Activated CD4-positive, alpha-beta T cell treated with anti-CD3 and anti-CD28 coated beads for 36 hours (primary cell): ENCODE measurements around the gene BTD. TPM values are rescaled to one million over a fixed set of nuclear protein-coding genes. Genes with fewer than 3 reads are reported as not detected.

ENCODE experiments used
- ATAC-seq: fragments of 200-7000 bp; cut with Tn5 transposase; one replicate; pipeline ENCODE4 v1.10.0; 2021; ENCODE audit warnings: mild to moderate bottlenecking, moderate library complexity
- CTCF ChIA-PET: fragments of 350-600 bp; sonication (Branson Sonifier 250); formaldehyde crosslinking; loops from one replicate; lab custom pipeline; 2021; ENCODE audit warnings: antibody characterized with exemption; lab: Charles Lee
- POLR2A ChIA-PET: fragments of 350-600 bp; sonication (Branson Sonifier 250); formaldehyde crosslinking; loops from one replicate; lab custom pipeline; 2021; ENCODE audit warnings: antibody characterized with exemption, inconsistent platforms; lab: Charles Lee
- DNase-seq: peaks from one replicate; pipeline ENCODE4 v3.0.0-alpha.2; 2020
- H3K27ac Mint-ChIP-seq: one replicate; pipeline ENCODE4 v1.8.0; 2021; ENCODE audit warnings: mixed read lengths
- H3K27me3 Mint-ChIP-seq: one replicate; pipeline ENCODE4 v1.8.0; 2021; ENCODE audit warnings: mixed read lengths
- H3K36me3 Mint-ChIP-seq: one replicate; pipeline ENCODE4 v1.8.0; 2021; ENCODE audit warnings: low read depth, mixed read lengths
- H3K4me1 Mint-ChIP-seq: one replicate; pipeline ENCODE4 v1.8.0; 2021; ENCODE audit warnings: mixed read lengths
- H3K4me3 Mint-ChIP-seq: one replicate; pipeline ENCODE4 v1.8.0; 2021; ENCODE audit warnings: mild to moderate bottlenecking, moderate library complexity, mixed read lengths
- H3K9me3 Mint-ChIP-seq: one replicate; pipeline ENCODE4 v1.8.0; 2021; ENCODE audit warnings: low read depth, mixed read lengths
- intact Hi-C, 2 experiments: fragments of 100-400 bp; cut with DNase I in 1 of 2; cut with micrococcal nuclease in 1 of 2; formaldehyde crosslinking; loops; one replicate each; pipeline versions ENCODE4 v1.14.2 to v1.15.1; 2022 to 2024; cut with DNase I, micrococcal nuclease
- total RNA-seq, 2 experiments: library from RNA; stranded (reverse); gene quantifications; one replicate each; pipeline ENCODE4 v1.2.3, GENCODE V29; 2021

Gene BTD
- total RNA-seq, 2 experiments from 2014 or later = 3.8 to 4.4 TPM

DNA sequence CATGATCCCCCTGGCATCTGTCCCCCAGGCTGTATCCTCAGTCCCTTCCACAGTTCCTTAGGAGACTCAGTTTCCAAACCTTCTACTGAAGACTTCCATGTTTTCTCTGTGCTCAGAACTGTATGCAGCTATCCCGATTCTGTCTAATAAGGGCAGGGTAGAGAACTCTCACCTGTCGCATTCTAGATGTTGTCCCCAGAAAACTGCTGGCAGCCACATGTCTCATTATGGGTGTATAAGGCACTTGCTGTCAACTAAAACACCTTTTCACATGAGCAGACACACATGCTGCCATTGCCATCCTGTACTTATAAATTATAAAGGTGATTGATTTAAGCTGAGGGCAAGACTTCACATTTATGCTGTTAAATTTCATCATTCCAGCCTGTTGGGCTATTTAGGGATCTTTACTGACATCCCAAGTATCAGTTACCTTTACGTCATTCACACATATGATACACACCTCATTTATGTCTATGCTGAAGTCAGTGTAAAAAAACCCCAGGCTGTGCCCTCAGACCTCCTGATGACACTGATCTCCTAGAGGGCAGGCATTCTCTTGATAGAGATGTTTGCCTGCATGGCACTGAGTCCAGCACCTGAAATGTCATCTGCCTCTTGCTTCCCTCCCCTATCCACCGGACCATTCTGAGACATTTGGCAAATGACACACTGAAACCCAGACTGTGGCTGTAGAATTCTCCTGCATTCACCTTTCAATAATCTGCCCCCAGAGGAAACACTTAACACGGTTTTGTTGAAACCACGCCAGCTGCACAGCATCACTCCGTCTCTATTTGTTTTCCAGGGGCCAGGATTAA lies 35.8 kb downstream of the BTD start:
- H3K27me3 Mint-ChIP-seq = no peaks in the 10 kb centered on the region
- peak overlapping the region; percentile 78 for H3K27ac Mint-ChIP-seq
- H3K4me3 Mint-ChIP-seq = no peak overlapping the region
- no peaks in the 10 kb centered on the region for H3K36me3 Mint-ChIP-seq
- CTCF ChIA-PET = interaction anchor here (0.7 to 1.1 kb wide), 2 partner anchors 8 to 14 kb away, joined by 3 read pairs; no protein-coding TSS in a partner anchor
- peak; percentile 39 for ATAC-seq
- H3K4me1 Mint-ChIP-seq = peaks cover 47% of the 10 kb centered on the region
- intact Hi-C loops = loop anchor here in 1 of 2 experiments (10.0 kb wide), 2 partner anchors 317 to 537 kb away; partner anchors contain the start of gene GALNT15
- POLR2A ChIA-PET = interaction anchor here (0.5 to 0.6 kb wide), 2 partner anchors 27 to 43 kb away, joined by 3 read pairs; no protein-coding TSS in a partner anchor
- H3K9me3 Mint-ChIP-seq = no peaks in the 10 kb centered on the region
- DNase-seq = peak; percentile 28

DNA sequence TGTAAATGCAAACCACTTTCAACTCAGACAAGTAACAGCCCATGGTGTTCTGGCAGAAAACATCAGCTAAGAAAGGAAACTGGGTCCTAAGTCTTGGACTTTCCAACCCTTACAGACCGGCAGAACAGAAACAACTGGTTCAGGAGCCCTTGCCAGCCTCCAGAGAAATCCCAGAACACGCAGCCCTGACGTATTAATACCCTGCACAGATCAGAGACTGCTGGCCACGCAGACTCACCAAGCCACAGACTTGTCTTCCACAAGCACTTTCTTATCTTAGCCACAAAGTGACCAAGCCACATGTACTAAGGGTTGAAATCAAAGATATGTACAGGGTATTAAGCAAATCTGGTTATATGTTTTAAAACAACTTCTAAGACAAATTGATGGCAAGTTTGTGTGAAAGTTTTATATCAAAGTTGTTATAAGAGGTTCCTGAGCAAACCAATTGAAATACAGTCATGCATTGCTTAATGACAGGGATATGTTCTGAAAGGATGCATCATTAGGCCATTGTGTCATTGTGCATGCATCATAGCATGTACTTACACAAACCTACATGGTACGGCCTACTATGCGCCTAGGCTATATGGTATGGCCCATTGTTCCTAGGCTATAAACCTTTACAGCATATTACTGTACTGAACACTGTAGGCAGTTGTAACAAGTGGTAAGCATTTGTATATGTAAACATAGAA lies 36.8 kb downstream of the BTD start:
- H3K27ac Mint-ChIP-seq = peak overlapping the region; percentile 78
- H3K4me1 Mint-ChIP-seq = peaks cover 45% of the 10 kb centered on the region
- H3K4me3 Mint-ChIP-seq = no peak overlapping the region
- H3K36me3 Mint-ChIP-seq = peaks cover 2% of the 10 kb centered on the region
- no peak for DNase-seq
- intact Hi-C loops = loop anchor here in 1 of 2 experiments (10.0 kb wide), 2 partner anchors 316 to 536 kb away; partner anchors contain the start of gene GALNT15
- no peak for ATAC-seq
- ChIA-PET POLR2A (no interaction called here), CTCF (interaction anchor here (0.7 kb wide), 1 partner anchor 13 kb away, joined by 3 read pairs; no protein-coding TSS in a partner anchor)
- H3K9me3 Mint-ChIP-seq = no peaks in the 10 kb centered on the region
- H3K27me3 Mint-ChIP-seq = no peaks in the 10 kb centered on the region

DNA sequence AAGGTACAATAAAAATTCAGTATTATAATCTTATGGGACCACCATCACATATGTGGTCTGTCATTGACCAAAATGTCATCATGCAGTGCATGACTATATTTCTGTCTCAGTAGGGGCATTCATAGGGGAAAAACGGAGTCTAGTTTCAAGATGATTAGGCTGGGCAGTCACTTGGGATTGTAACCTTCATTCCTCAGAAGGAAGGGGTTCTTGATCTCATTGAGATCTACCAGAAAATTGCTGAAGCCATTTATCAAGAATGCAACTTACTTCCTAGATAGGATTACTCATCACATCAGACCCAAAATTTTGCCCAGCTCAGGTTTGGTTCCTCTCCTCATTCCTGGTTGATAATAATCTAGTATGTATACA lies 37.3 kb downstream of the BTD start:
- CTCF ChIA-PET = interaction anchor here (1.0 kb wide), 1 partner anchor 8 kb away, joined by 5 read pairs; no protein-coding TSS in a partner anchor
- Mint-ChIP-seq H3K36me3 (peaks cover 2% of the 10 kb centered on the region), H3K27ac (no peak overlapping the region), H3K4me3 (no peak overlapping the region), H3K4me1 (peaks cover 39% of the 10 kb centered on the region), H3K9me3 (no peaks in the 10 kb centered on the region), H3K27me3 (no peaks in the 10 kb centered on the region)
- DNase-seq (no peak), ATAC-seq (no peak)
- POLR2A ChIA-PET = no interaction called here
- intact Hi-C loops = loop anchor here in 1 of 2 experiments (10.0 kb wide), 2 partner anchors 316 to 536 kb away; partner anchors contain the start of gene GALNT15

DNA sequence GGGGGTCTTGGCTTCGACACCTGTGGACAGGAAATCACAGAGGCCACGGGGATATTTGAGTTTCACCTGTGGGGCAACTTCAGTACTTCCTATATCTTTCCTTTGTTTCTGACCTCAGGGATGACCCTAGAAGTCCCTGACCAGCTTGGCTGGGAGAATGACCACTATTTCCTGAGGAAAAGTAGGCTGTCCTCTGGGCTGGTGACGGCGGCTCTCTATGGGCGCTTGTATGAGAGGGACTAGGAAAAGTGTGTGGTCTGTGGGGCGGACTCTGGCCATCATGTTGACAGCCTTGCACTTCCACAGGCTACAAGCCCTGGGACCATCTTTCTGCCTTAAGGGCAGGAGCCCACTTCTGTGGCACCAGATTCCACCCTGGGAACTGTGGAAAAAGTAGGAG lies 43.7 kb downstream of the BTD start:
- H3K9me3 Mint-ChIP-seq = peaks cover 4% of the 10 kb centered on the region
- peaks cover 6% of the 10 kb centered on the region for H3K27me3 Mint-ChIP-seq
- ChIA-PET CTCF (interaction anchor here (0.9 to 1.4 kb wide), 4 partner anchors 9 to 38 kb away, joined by 3 to 4 read pairs (median 4); no protein-coding TSS in a partner anchor), POLR2A (no interaction called here)
- intact Hi-C loops = no loop called here
- H3K27ac Mint-ChIP-seq = no peak overlapping the region
- ATAC-seq = no peak
- no peak for DNase-seq
- H3K4me3 Mint-ChIP-seq = no peak overlapping the region
- H3K4me1 Mint-ChIP-seq = peaks cover 41% of the 10 kb centered on the region
- H3K36me3 Mint-ChIP-seq = peaks cover 10% of the 10 kb centered on the region

DNA sequence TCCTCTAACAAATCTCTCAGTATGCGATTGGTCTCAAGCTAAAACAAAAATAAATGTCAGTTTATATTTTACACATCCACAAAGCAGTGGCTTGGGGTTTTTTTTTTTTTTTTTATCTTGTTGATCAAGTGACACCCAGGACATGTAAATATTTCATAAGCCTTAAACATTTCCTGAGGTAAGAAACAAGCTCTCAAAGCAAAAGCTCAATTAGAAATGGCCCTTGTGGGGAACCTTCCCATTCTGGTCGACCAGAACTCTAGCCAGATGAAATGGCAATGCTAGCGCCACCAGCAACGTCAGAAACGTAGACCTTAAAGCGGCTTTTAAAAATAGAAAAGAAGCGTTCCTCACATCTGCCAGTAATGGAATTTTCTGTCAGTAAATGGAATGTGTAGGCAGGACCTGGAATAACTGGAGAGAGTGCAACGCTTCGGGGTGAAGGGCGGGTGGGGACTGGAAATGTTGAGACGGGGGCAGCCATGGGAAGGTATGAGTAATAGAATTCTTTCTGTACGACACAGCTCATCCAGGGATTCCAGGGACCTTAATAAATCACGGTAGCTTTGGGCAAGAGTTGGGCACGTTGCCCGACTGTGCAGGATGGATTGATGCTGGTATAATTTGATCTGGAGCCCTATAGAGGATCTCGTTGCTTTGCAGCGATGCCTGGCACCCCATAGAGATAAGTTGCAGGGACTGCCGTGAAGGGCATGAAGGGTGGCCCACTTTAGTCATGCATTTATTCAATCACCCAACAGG lies 44.4 kb downstream of the BTD start:
- ATAC-seq (no peak), DNase-seq (no peak)
- Mint-ChIP-seq H3K27ac (no peak overlapping the region), H3K36me3 (peaks cover 10% of the 10 kb centered on the region), H3K4me3 (no peak overlapping the region), H3K27me3 (peaks cover 8% of the 10 kb centered on the region), H3K4me1 (peaks cover 41% of the 10 kb centered on the region), H3K9me3 (peaks cover 4% of the 10 kb centered on the region)
- POLR2A ChIA-PET = no interaction called here
- CTCF ChIA-PET = interaction anchor here (0.6 to 1.6 kb wide), 7 partner anchors 9 to 532 kb away, joined by 3 to 5 read pairs (median 3); no protein-coding TSS in a partner anchor
- intact Hi-C loops = no loop called here

DNA sequence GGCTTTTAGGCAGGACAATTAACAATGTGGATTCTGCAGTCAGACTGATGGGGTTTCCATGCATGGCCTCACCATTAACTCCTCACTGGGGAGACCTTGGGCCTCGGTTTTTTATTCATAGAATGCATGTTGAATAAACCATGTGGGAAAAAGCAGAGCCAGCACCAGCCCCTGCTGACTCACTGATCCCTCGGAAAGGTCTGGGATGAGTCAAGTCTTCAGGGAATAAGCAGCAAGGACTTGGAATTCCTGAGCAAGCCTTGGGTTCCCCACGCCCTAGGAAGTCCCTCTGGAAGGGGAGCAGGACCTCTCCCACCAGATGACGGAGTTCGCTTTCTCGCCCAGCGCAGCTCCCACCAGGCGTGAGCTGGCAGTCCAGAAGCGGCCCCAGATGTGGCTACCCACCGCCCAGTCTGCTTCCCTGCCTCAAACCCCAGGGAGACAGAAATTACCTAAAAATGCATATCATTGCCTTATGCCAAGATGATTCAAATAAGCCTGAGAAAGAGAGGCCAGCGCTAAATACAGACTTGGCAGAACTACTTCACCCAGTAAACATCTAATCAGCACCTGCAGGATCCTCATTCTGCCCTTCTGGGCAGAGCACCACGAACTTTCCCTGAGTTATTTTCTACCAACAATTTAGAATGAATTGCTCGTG lies 45.4 kb downstream of the BTD start:
- DNase-seq (no peak), ATAC-seq (peak; percentile 66)
- peaks cover 10% of the 10 kb centered on the region for H3K27me3 Mint-ChIP-seq
- ChIA-PET CTCF (interaction anchor here (1.6 kb wide), 1 partner anchor 14 kb away, joined by 3 read pairs; no protein-coding TSS in a partner anchor), POLR2A (no interaction called here)
- H3K36me3 Mint-ChIP-seq = peaks cover 10% of the 10 kb centered on the region
- intact Hi-C loops = no loop called here
- peaks cover 41% of the 10 kb centered on the region for H3K4me1 Mint-ChIP-seq
- H3K9me3 Mint-ChIP-seq = peaks cover 4% of the 10 kb centered on the region
- H3K27ac Mint-ChIP-seq = peak overlapping the region; percentile 61
- H3K4me3 Mint-ChIP-seq = peak overlapping the region; percentile 20

DNA sequence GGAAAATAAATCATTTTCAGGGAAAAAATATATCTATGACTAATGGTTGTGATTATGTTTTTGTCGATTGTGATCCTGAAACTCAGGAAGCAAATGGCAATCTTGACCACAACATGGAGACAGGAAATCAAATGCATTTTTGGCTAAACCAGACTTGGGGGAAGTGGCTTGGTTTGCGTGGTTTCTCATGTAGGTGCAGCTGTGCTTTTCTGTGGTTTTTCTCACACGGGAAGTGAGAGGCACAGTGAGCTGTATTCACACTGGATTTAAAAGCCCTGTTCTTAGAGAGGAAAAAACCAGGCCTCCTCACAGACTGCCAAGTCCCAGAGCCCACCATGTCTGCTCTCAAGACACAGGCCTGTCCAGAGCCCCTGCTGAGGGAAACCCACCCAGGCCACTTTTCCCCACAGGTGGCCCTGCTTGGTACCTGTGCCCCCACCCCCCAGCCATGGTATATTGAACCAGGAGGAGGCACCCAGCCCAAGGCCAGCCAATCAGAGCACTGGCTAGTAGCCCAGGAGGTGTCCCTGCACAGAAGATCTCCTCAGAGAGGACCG lies 46.1 kb downstream of the BTD start:
- DNase-seq = peak; percentile 77

DNA sequence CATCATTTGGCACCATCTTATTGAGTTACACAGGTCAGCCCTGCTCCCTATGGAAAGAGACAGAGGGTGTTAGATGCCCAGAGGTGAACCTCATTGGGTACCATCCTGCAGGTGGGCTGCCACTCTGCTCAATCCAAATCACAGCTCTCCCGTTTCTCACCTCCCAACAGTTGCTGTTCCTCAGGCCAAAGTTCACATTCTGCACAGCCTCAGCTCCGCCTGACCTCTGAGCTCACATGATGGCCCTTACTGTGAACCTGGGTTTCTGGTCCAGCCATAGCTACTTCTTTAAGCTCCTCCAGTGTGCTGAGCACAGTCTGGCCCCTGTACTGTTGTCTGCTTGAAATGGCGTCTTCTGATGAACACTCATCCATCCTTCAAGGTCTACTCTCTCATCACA lies 47.8 kb downstream of the BTD start:
- Mint-ChIP-seq H3K9me3 (peaks cover 4% of the 10 kb centered on the region), H3K4me3 (no peak overlapping the region), H3K4me1 (peaks cover 41% of the 10 kb centered on the region), H3K27ac (peak overlapping the region; percentile 57), H3K36me3 (peaks cover 8% of the 10 kb centered on the region), H3K27me3 (peaks cover 12% of the 10 kb centered on the region)
- intact Hi-C loops = no loop called here
- no peak for ATAC-seq
- ChIA-PET POLR2A (no interaction called here), CTCF (interaction anchor here (1.2 kb wide), 1 partner anchor 165 kb away, joined by 3 read pairs; no protein-coding TSS in a partner anchor)
- DNase-seq = no peak

More for the DNA sequence above, 46.1 kb downstream of the BTD start:
- ChIA-PET POLR2A (no interaction called here), CTCF (interaction anchor here (1.6 kb wide), 1 partner anchor 15 kb away, joined by 3 read pairs; no protein-coding TSS in a partner anchor)
- ATAC-seq = peak; percentile 87
- intact Hi-C loops = no loop called here
- H3K4me1 Mint-ChIP-seq = peaks cover 41% of the 10 kb centered on the region
- peak overlapping the region; percentile 61 for H3K27ac Mint-ChIP-seq
- H3K27me3 Mint-ChIP-seq = peaks cover 11% of the 10 kb centered on the region
- peak overlapping the region; percentile 20 for H3K4me3 Mint-ChIP-seq
- H3K9me3 Mint-ChIP-seq = peaks cover 4% of the 10 kb centered on the region
- peaks cover 10% of the 10 kb centered on the region for H3K36me3 Mint-ChIP-seq

DNA sequence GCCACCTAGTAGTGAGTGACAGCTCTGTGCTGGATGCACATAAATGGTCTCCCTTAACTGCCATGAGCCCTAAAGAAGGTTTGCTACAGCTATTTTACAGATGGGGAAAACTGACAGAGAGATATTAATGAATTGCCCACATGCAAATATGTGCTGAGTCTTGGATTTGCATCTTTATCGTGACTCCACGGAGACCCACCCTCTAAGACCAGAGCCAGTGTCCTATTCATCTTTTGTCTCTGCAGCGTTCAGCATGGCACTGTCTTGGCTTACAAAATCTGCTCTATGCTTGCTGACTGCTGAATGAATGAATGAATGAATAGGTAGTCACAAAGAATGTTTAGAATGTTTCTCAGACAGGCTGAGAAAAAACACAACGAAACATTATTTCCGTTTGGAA lies 48.3 kb downstream of the BTD start:
- Mint-ChIP-seq H3K9me3 (peaks cover 5% of the 10 kb centered on the region), H3K27me3 (peaks cover 12% of the 10 kb centered on the region), H3K4me3 (no peak overlapping the region), H3K4me1 (peaks cover 41% of the 10 kb centered on the region), H3K27ac (peak overlapping the region; percentile 57), H3K36me3 (peaks cover 8% of the 10 kb centered on the region)
- ChIA-PET CTCF (interaction anchor here (1.2 kb wide), 1 partner anchor 164 kb away, joined by 3 read pairs; no protein-coding TSS in a partner anchor), POLR2A (no interaction called here)
- no peak for DNase-seq
- no peak for ATAC-seq
- intact Hi-C loops = no loop called here

DNA sequence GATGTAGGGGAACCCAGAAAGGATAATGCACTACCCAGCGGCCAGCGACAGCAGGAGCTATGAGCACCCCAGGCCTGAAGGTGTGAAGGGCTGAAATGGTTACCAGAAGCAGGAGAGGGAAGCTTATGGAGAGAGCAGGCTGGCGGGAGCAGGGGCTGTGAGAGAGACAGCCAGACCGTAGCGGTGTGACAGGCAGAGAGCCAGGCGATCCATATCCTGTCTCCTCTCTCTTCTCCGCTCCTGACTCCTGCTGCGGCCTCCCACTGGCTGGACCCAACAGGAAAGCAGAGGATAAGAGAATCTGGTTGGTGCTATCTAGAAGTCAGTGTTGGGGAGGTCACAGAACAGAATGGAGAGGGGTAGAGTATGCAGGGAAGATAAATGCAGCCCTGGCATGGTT lies 49.9 kb downstream of the BTD start:
- H3K27ac Mint-ChIP-seq = no peak overlapping the region
- peaks cover 12% of the 10 kb centered on the region for H3K9me3 Mint-ChIP-seq
- ChIA-PET POLR2A (no interaction called here), CTCF (interaction anchor here (0.7 to 1.2 kb wide), 2 partner anchors 13 to 208 kb away, joined by 3 read pairs; no protein-coding TSS in a partner anchor)
- no peak for ATAC-seq
- peaks cover 34% of the 10 kb centered on the region for H3K4me1 Mint-ChIP-seq
- DNase-seq = no peak
- peaks cover 12% of the 10 kb centered on the region for H3K27me3 Mint-ChIP-seq
- H3K4me3 Mint-ChIP-seq = no peak overlapping the region
- intact Hi-C loops = no loop called here
- H3K36me3 Mint-ChIP-seq = peaks cover 9% of the 10 kb centered on the region
